DOHH2 (cell line): Measurements from ENCODE around the gene MGAM2.

ENCODE experiments used
- H3F3A ChIP-seq: fragments of 200-600 bp; sonication (generic), shearing (Covaris generic); 2 replicates; pipeline ENCODE4 v1.6.0; 2016; ENCODE audit warnings: antibody characterized with exemption, mild to moderate bottlenecking; ENCODE audit not compliant: control insufficient read depth, insufficient read depth
- H3K27ac ChIP-seq: fragments of 200-600 bp; sonication (generic); 2 replicates; pipeline ENCODE4 v1.5.1; 2014; ENCODE audit warnings: low read depth, mild to moderate bottlenecking, low read length, moderate library complexity
- H3K27me3 ChIP-seq: fragments of 200-600 bp; sonication (generic); 2 replicates; pipeline ENCODE4 v1.6.1; 2014; ENCODE audit warnings: mild to moderate bottlenecking, low read length, mixed read lengths; ENCODE audit not compliant: control insufficient read depth
- H3K36me3 ChIP-seq: fragments of 200-600 bp; sonication (generic); 2 replicates; pipeline ENCODE4 v1.6.1; 2014; ENCODE audit warnings: mild to moderate bottlenecking, low read length, moderate library complexity, mixed read lengths; ENCODE audit not compliant: control insufficient read depth
- H3K4me1 ChIP-seq: fragments of 200-600 bp; sonication (generic); 2 replicates; pipeline ENCODE4 v1.6.1; 2014; ENCODE audit warnings: mild to moderate bottlenecking, low read length, mixed read lengths; ENCODE audit not compliant: control insufficient read depth
- H3K4me2 ChIP-seq: fragments of 200-600 bp; sonication (generic); 2 replicates; pipeline ENCODE4 v1.6.0; 2014; ENCODE audit warnings: mild to moderate bottlenecking, low read length, moderate library complexity
- H3K4me3 ChIP-seq: fragments of 200-600 bp; sonication (generic); 2 replicates; pipeline ENCODE4 v1.5.1; 2014; ENCODE audit warnings: mild to moderate bottlenecking, low read length, mixed read lengths
- H3K79me2 ChIP-seq: fragments of 200-600 bp; sonication (generic); 2 replicates; pipeline ENCODE4 v1.6.1; 2014; ENCODE audit warnings: mild to moderate bottlenecking, low read length, mixed read lengths; ENCODE audit not compliant: control insufficient read depth
- H3K9me2 ChIP-seq: fragments of 200-600 bp; sonication (generic); replicated peaks from 2 replicates; pipeline ENCODE4 v1.6.1; 2014; ENCODE audit warnings: mild to moderate bottlenecking, low read length, mixed read lengths; ENCODE audit not compliant: control insufficient read depth
- H3K9me3 ChIP-seq: fragments of 200-600 bp; sonication (generic); 2 replicates; pipeline ENCODE4 v1.6.1; 2014; ENCODE audit warnings: antibody characterized with exemption, low read length, mixed read lengths; ENCODE audit not compliant: control insufficient read depth, insufficient read depth
- H4K20me1 ChIP-seq: fragments of 200-600 bp; sonication (generic); 2 replicates; pipeline ENCODE4 v1.6.0; 2014; ENCODE audit warnings: low read depth, mild to moderate bottlenecking, antibody characterized with exemption, low read length, moderate library complexity; ENCODE audit not compliant: control insufficient read depth, insufficient read depth
- EZH2phosphoT487 ChIP-seq: fragments of 200-600 bp; sonication (generic); IDR thresholded peaks from 2 replicates; pipeline ENCODE4 v1.6.1; 2017; ENCODE audit warnings: borderline replicate concordance, mild to moderate bottlenecking, antibody characterized with exemption, low read length, moderate library complexity, mixed read lengths
- TF ChIP-seq, protein P1 (sequence below): fragments of 200-600 bp; sonication (generic); IDR thresholded peaks from one replicate; pipeline ENCODE4 v1.5.1; 2014; ENCODE audit warnings: antibody characterized with exemption, mild to moderate bottlenecking, low read depth, low read length; ENCODE audit not compliant: poor library complexity, severe bottlenecking

Gene MGAM2

DNA sequence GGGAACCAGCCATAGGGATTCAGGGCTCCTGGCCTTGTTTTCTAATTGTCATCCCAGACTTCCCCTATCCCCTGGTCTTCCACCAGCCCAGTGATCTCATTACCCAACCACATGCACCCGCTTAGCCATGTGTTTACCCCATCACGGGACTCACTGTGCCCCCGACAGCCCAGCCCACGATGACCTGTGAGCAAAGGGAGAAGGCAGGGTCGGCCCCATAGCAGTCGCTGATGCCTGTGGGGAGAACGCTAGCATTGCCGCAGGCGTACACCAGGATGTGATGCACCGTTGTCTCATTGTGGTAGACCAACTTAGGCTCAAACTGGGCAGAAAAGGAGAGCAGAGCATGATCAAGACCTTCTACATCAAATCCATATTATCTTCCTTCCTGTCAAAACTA is 132.3 kb downstream of the MGAM2 start:
- Histone ChIP-seq H3K27ac (no peak overlapping the region), H3K4me1 (no peaks in the 10 kb centered on the region), H3K9me2 (no peaks in the 10 kb centered on the region), H3K79me2 (no peaks in the 10 kb centered on the region), H3K9me3 (no peaks in the 10 kb centered on the region), H3K36me3 (no peaks in the 10 kb centered on the region), H3K4me2 (no peak overlapping the region), H3K27me3 (no peaks in the 10 kb centered on the region), H3K4me3 (no peak overlapping the region), H4K20me1 (no peaks in the 10 kb centered on the region), H3F3A (no peaks in the 10 kb centered on the region)
- TF ChIP-seq, protein P1, sequence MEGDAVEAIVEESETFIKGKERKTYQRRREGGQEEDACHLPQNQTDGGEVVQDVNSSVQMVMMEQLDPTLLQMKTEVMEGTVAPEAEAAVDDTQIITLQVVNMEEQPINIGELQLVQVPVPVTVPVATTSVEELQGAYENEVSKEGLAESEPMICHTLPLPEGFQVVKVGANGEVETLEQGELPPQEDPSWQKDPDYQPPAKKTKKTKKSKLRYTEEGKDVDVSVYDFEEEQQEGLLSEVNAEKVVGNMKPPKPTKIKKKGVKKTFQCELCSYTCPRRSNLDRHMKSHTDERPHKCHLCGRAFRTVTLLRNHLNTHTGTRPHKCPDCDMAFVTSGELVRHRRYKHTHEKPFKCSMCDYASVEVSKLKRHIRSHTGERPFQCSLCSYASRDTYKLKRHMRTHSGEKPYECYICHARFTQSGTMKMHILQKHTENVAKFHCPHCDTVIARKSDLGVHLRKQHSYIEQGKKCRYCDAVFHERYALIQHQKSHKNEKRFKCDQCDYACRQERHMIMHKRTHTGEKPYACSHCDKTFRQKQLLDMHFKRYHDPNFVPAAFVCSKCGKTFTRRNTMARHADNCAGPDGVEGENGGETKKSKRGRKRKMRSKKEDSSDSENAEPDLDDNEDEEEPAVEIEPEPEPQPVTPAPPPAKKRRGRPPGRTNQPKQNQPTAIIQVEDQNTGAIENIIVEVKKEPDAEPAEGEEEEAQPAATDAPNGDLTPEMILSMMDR = no peak
- no peak for TF ChIP-seq EZH2phosphoT487

DNA sequence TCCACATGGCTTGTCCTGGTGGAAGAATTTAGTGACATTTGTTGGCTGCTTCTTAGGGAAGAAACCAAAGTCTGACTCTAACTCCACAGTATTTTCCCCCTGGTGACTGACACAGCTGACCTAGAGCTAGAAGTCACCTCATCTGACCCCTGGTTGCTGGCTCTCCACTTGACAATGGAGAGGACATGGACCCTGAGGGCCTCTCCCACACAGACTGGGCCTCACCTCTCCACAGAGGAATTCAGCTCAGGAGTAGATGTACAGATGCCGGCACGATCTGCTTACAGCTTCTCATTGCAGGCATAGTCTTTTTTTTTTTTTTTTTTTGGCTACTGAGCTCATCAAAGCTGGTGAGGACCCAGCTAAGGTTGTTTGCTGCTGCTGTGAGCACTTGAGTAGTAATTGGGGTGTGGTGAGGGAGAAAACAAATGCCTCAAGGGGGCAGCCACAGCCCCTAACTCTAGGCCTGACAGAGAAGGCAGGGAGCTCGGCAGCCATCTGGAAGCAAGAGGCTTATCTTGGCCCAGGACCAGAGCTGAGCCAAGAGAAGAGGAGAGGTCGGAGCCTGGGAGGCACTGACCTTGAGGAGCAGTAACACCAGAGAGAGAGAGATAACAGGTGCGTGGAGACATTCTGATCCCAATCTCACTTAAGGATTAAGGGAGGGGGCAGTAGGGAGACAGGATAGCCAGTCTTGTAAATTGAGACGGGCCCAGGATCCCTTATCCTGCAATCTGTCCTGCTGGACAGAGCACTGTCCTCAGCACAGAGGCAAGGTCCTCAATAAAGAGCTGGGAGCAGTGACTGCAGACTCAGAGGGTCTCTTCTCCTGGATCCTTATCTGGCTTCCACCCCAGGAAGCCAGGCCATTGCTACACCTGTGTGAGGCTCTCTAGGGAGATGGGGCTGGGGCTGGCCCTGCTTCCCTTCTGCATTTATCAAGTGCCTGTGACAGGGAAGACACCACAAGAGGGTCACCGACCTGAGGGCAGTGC is 136.9 kb downstream of the MGAM2 start:
- no peaks in the 10 kb centered on the region for H3K4me1 ChIP-seq
- H3K9me3 ChIP-seq = no peaks in the 10 kb centered on the region
- no peaks in the 10 kb centered on the region for H3K79me2 ChIP-seq
- no peak overlapping the region for H3K4me3 ChIP-seq
- no peaks in the 10 kb centered on the region for H3F3A ChIP-seq
- no peak overlapping the region for H3K27ac ChIP-seq
- TF ChIP-seq, protein P1 = no peak
- no peak for TF ChIP-seq EZH2phosphoT487
- no peaks in the 10 kb centered on the region for H3K36me3 ChIP-seq
- no peaks in the 10 kb centered on the region for H4K20me1 ChIP-seq
- H3K4me2 ChIP-seq = no peak overlapping the region
- H3K27me3 ChIP-seq = no peaks in the 10 kb centered on the region
- H3K9me2 ChIP-seq = no peaks in the 10 kb centered on the region

DNA sequence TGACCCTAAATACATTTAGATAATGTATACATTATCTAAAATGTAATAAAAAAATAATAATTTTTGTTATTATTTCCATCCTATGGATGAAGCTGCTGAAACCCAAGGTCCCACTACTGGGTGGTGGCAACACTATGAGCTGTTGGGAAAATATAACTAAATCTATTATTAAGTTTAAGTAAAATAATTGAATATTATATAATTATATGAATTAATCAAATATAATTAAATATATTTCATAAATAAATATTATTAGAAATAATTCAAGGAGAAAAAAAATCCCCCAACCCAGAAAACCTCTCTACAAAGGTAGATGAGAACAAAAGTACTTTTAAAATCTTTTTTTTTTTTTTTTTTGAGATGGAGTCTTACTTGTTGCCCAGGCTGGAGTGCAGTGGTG is 138.4 kb downstream of the MGAM2 start:
- Histone ChIP-seq H3K4me1 (no peaks in the 10 kb centered on the region), H3K36me3 (no peaks in the 10 kb centered on the region), H3K27me3 (no peaks in the 10 kb centered on the region), H3K79me2 (no peaks in the 10 kb centered on the region), H3K9me3 (no peaks in the 10 kb centered on the region), H3K4me2 (no peak overlapping the region), H3K9me2 (no peaks in the 10 kb centered on the region), H4K20me1 (no peaks in the 10 kb centered on the region), H3F3A (no peaks in the 10 kb centered on the region), H3K27ac (no peak overlapping the region), H3K4me3 (no peak overlapping the region)
- TF ChIP-seq, protein P1 = no peak
- no peak for TF ChIP-seq EZH2phosphoT487
